CD4-positive, alpha-beta memory T cell (primary cell): ENCODE results near the gene CRIM1. TPM values are rescaled to one million over a fixed set of nuclear protein-coding genes. Genes with fewer than 3 reads are reported as not detected.

Experiments
- CTCF ChIA-PET: fragments of 350-600 bp; sonication (Branson Sonifier 250); formaldehyde crosslinking; loops from one replicate; lab custom pipeline; 2021; ENCODE audit warnings: inconsistent platforms; ENCODE audit not compliant: partially characterized antibody; lab: Charles Lee
- POLR2A ChIA-PET: fragments of 350-600 bp; sonication (Branson Sonifier 250); formaldehyde crosslinking; loops from one replicate; lab custom pipeline; 2021; ENCODE audit not compliant: partially characterized antibody; lab: Charles Lee
- DNase-seq, 5 donors: peaks; one replicate each; pipeline versions ENCODE4 v3.0.0 to v3.0.0-alpha.2; 2020 to 2022; ENCODE audit warnings: mixed read lengths in 1 of 5
- H3K27ac ChIP-seq: one replicate; pipeline ENCODE4 v1.7.0; 2013; ENCODE audit warnings: low read depth, low read length
- H3K27me3 ChIP-seq: 2 replicates; pipeline ENCODE4 v1.7.0; 2013; ENCODE audit warnings: mild to moderate bottlenecking, low read length, moderate library complexity; ENCODE audit not compliant: insufficient read depth
- H3K36me3 ChIP-seq: 2 replicates; pipeline ENCODE4 v1.7.0; 2013; ENCODE audit warnings: mild to moderate bottlenecking, low read length, moderate library complexity; ENCODE audit not compliant: insufficient read depth
- H3K4me1 ChIP-seq: 2 replicates; pipeline ENCODE4 v1.7.0; 2013; ENCODE audit warnings: mild to moderate bottlenecking, low read length, moderate library complexity; ENCODE audit not compliant: insufficient read depth
- H3K4me3 ChIP-seq, 2 donors: one replicate each; pipeline ENCODE4 v1.7.0; 2013; ENCODE audit warnings: low read length in 2 of 2, mild to moderate bottlenecking in 1 of 2
- H3K9me3 ChIP-seq, 2 donors: one replicate each; pipeline ENCODE4 v1.7.0; 2013; ENCODE audit warnings: low read length in 2 of 2, control low read depth in 1 of 2; ENCODE audit not compliant: control insufficient read depth in 1 of 2
- H3K27ac Mint-ChIP-seq, 7 donors: one replicate each; pipeline ENCODE4 v1.8.0; 2020 to 2021; ENCODE audit warnings: mixed read lengths in 7 of 7, mild to moderate bottlenecking in 6 of 7, inconsistent platforms in 3 of 7, moderate library complexity in 3 of 7
- H3K27me3 Mint-ChIP-seq, 2 donors: one replicate each; pipeline ENCODE4 v1.8.0; 2020 to 2021; ENCODE audit warnings: mixed read lengths in 2 of 2
- H3K36me3 Mint-ChIP-seq, 2 donors: one replicate each; pipeline ENCODE4 v1.8.0; 2020 to 2021; ENCODE audit warnings: mixed read lengths in 2 of 2, inconsistent platforms in 1 of 2, mild to moderate bottlenecking in 1 of 2
- H3K4me1 Mint-ChIP-seq, 4 donors: one replicate each; pipeline ENCODE4 v1.8.0; 2020 to 2021; ENCODE audit warnings: mixed read lengths in 4 of 4, mild to moderate bottlenecking in 1 of 4
- H3K4me3 Mint-ChIP-seq, 8 donors: one replicate each; pipeline ENCODE4 v1.8.0; 2020 to 2021; ENCODE audit warnings: mixed read lengths in 8 of 8, mild to moderate bottlenecking in 7 of 8, moderate library complexity in 6 of 8, inconsistent platforms in 3 of 8
- H3K9me3 Mint-ChIP-seq, 8 donors: one replicate each; pipeline ENCODE4 v1.8.0; 2020 to 2021; ENCODE audit warnings: mixed read lengths in 8 of 8, mild to moderate bottlenecking in 5 of 8, inconsistent platforms in 3 of 8, moderate library complexity in 1 of 8
- intact Hi-C: fragments of 100-400 bp; cut with micrococcal nuclease; formaldehyde crosslinking; loops from one replicate; pipeline ENCODE4 v1.15.1; 2023
- polyA plus RNA-seq, 2 donors: library from polyadenylated mRNA; unstranded; fragments of 300-500 nt; fragmentation: Illumina TruSeq; gene quantifications; one replicate each; pipeline ENCODE4 v1.2.3, GENCODE V29; 2021
- total RNA-seq, 2 experiments: library from RNA; stranded (reverse); gene quantifications; one replicate each; pipeline ENCODE4 v1.2.3, GENCODE V29; 2021

Gene CRIM1
- total and polyA plus RNA-seq, 4 experiments from 2014 or later, result 0.91 to 12.0 (median 6.8) TPM; not detected in 1

DNA sequence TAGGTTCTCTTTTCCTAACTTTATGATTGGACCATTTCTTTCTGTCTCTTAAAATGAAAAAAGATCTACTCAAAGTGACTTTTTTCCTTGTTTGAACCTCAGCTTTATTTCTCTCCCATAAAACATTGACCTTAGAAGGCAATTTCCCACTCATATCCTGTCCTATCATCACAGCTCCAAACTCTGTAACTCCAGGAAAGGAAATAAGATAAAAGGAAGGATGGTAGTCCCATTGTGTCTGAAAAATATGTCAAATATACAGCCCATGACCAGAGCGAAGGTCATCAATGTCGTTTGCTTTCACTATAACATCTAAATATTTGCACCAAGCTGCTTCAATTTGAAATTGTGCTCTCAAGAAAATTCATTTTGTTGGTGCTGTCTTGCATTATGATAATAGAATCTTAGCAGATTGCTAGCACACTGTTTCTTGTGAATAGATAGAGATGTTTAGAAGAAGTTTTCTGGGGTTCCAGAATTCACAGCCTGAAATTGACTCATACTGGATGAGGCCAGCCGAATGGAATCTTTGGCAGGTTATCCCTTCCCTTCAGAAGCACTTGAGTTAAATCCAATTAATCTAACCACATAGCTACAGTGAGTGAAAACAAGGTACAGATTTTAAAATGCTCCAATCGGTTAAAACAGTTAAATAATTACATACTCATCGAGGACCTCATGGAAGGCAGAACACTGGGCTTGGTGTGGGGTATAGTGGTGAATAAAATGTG lies 95.1 kb downstream of the CRIM1 start:
- no peak overlapping the region for H3K4me3 ChIP-seq
- H3K27me3 Mint-ChIP-seq, result no peaks in the 10 kb centered on the region
- intact Hi-C loops, result no loop called here
- H3K4me1 ChIP-seq, result no peaks in the 10 kb centered on the region
- no peaks in the 10 kb centered on the region for H3K9me3 ChIP-seq
- ChIA-PET POLR2A (no interaction called here), CTCF (no interaction called here)
- H3K36me3 ChIP-seq, result no peaks in the 10 kb centered on the region
- H3K27ac Mint-ChIP-seq, result no peak overlapping the region
- no peaks in the 10 kb centered on the region for H3K9me3 Mint-ChIP-seq
- H3K36me3 Mint-ChIP-seq, result peaks cover 2 to 6% of the 10 kb centered on the region in 2 donors
- no peak for DNase-seq
- H3K4me1 Mint-ChIP-seq, result no peaks in the 10 kb centered on the region
- no peak overlapping the region for H3K27ac ChIP-seq
- H3K27me3 ChIP-seq, result no peaks in the 10 kb centered on the region
- no peak overlapping the region for H3K4me3 Mint-ChIP-seq

DNA sequence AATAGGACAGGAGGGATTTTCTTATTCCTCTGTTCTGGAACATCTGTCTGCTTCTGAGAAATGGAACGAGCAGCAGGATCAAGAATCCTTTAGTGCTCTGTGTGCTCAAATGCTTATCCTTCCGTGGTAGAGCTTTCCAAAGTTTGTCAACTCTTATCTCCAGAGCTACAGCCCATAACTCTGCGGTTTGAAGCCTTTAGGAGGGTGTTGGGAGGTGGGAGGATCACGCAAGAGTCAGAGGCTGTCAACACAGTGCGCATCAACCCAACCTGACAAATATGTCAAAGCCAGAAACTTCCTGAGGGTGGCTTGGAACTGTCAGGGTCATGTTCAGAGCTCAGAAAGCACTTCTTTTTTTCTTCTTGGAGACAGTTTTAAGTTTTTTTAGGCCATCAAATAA lies 95.9 kb downstream of the CRIM1 start:
- H3K27ac Mint-ChIP-seq, result no peak overlapping the region
- no peaks in the 10 kb centered on the region for H3K9me3 ChIP-seq
- ChIA-PET POLR2A (no interaction called here), CTCF (no interaction called here)
- no peaks in the 10 kb centered on the region for H3K27me3 Mint-ChIP-seq
- H3K36me3 Mint-ChIP-seq, result peaks cover 2 to 6% of the 10 kb centered on the region in 2 donors
- H3K4me1 Mint-ChIP-seq, result no peaks in the 10 kb centered on the region
- H3K9me3 Mint-ChIP-seq, result no peaks in the 10 kb centered on the region
- no peak overlapping the region for H3K27ac ChIP-seq
- intact Hi-C loops, result no loop called here
- no peaks in the 10 kb centered on the region for H3K36me3 ChIP-seq
- no peaks in the 10 kb centered on the region for H3K4me1 ChIP-seq
- no peaks in the 10 kb centered on the region for H3K27me3 ChIP-seq
- H3K4me3 ChIP-seq, result no peak overlapping the region
- no peak for DNase-seq
- no peak overlapping the region for H3K4me3 Mint-ChIP-seq

DNA sequence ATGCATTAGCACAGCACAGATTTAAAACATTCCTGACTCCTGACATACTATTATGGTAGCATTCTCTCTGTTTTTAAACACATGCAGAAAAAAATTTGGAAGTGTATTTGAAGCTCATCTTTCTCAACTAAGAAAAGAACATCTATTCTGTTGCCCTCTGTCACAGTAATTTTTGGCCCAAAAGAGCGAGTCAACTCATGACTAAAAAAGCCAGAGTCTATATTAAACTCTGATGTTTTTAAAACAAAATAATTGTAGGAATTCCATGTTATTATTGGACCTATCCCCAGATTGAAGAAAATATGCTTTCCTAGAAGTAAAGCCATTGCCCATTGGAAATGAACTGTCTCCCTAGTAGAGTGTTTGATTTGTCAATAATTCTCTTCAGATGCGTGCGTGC lies 96.7 kb downstream of the CRIM1 start:
- H3K4me1 ChIP-seq, result no peaks in the 10 kb centered on the region
- no peaks in the 10 kb centered on the region for H3K36me3 ChIP-seq
- Mint-ChIP-seq H3K4me1 (no peaks in the 10 kb centered on the region), H3K9me3 (no peaks in the 10 kb centered on the region), H3K4me3 (no peak overlapping the region), H3K27me3 (no peaks in the 10 kb centered on the region), H3K36me3 (peaks cover 0 to 6% of the 10 kb centered on the region in 2 donors), H3K27ac (no peak overlapping the region)
- H3K27ac ChIP-seq, result no peak overlapping the region
- H3K4me3 ChIP-seq, result no peak overlapping the region
- intact Hi-C loops, result no loop called here
- ChIA-PET CTCF (no interaction called here), POLR2A (no interaction called here)
- DNase-seq, result no peak
- H3K27me3 ChIP-seq, result no peaks in the 10 kb centered on the region
- H3K9me3 ChIP-seq, result no peaks in the 10 kb centered on the region

DNA sequence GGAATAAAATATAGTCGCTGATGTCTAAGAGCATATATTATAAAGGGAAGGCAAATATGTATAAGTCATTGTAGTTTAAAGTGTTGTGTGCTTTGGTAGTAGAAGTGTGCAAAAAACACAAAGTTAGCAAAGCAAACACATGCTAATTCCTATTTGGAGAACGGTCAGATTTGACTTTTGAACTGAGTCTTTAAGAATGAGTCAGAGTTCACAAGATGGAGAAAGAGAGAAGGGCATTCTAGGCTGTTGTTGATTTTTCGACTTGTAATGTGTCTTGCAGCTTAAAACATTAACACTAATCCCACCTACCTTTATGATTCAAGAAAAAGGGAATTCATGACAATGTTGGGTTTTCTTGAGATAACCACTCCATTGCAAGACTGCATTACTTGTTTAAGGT lies 98.1 kb downstream of the CRIM1 start:
- Histone ChIP-seq H3K4me1 (no peaks in the 10 kb centered on the region), H3K27me3 (no peaks in the 10 kb centered on the region), H3K9me3 (no peaks in the 10 kb centered on the region), H3K27ac (no peak overlapping the region), H3K36me3 (no peaks in the 10 kb centered on the region), H3K4me3 (no peak overlapping the region)
- Mint-ChIP-seq H3K9me3 (no peaks in the 10 kb centered on the region), H3K27ac (no peak overlapping the region), H3K4me3 (no peak overlapping the region), H3K36me3 (no peaks in the 10 kb centered on the region), H3K27me3 (no peaks in the 10 kb centered on the region), H3K4me1 (no peaks in the 10 kb centered on the region)
- intact Hi-C loops, result no loop called here
- no peak for DNase-seq
- CTCF ChIA-PET, result no interaction called here
- POLR2A ChIA-PET, result no interaction called here

DNA sequence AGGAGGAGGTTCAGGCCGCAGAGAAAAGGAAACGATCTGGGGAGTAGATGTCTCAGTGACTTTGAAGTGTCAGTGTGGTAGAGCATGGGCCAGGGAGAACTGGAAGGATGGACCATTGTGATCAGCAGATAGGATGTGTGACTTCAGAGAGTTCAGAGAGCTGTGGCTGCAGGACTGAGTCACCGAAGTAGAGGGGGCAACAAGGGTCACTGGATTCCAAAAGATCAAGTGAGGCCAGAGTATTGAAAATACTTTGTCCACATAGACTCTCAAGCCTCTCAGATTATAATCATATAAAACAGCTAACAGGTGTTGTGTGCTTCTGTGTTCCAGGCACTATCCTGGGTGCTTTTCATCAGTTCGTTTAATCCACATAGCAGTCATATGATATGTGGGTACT lies 99.4 kb downstream of the CRIM1 start:
- CTCF ChIA-PET, result no interaction called here
- Mint-ChIP-seq H3K36me3 (no peaks in the 10 kb centered on the region), H3K4me1 (no peaks in the 10 kb centered on the region), H3K9me3 (no peaks in the 10 kb centered on the region), H3K27ac (no peak overlapping the region), H3K27me3 (no peaks in the 10 kb centered on the region), H3K4me3 (no peak overlapping the region)
- H3K4me1 ChIP-seq, result no peaks in the 10 kb centered on the region
- no peak overlapping the region for H3K27ac ChIP-seq
- H3K27me3 ChIP-seq, result no peaks in the 10 kb centered on the region
- intact Hi-C loops, result no loop called here
- no peaks in the 10 kb centered on the region for H3K36me3 ChIP-seq
- H3K9me3 ChIP-seq, result no peaks in the 10 kb centered on the region
- POLR2A ChIA-PET, result no interaction called here
- H3K4me3 ChIP-seq, result no peak overlapping the region
- no peak for DNase-seq

DNA sequence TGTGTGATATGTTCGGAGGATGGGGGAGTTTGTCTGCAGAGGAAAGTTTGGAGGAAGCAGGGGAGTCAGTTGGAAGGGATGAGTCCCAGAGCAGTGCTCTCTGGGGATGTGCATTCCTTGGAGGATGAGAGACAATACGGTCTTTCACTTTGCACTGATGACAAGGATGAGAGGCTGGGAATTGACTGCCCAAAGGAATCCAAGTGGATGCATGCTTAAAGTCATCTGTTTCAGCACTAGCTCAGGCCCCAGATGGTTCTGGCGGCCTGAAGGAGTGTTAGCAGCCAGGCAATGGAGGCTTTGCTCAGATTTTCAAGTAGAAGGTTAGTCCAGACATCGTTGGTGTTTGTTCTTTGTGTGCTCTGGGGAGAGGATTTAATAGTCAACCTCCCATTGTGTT lies 100.2 kb downstream of the CRIM1 start:
- no peaks in the 10 kb centered on the region for H3K9me3 ChIP-seq
- CTCF ChIA-PET, result no interaction called here
- no peak overlapping the region for H3K27ac ChIP-seq
- no peaks in the 10 kb centered on the region for H3K27me3 ChIP-seq
- Mint-ChIP-seq H3K27me3 (no peaks in the 10 kb centered on the region), H3K4me3 (no peak overlapping the region), H3K27ac (no peak overlapping the region), H3K4me1 (no peaks in the 10 kb centered on the region), H3K9me3 (no peaks in the 10 kb centered on the region), H3K36me3 (no peaks in the 10 kb centered on the region)
- POLR2A ChIA-PET, result no interaction called here
- no peak overlapping the region for H3K4me3 ChIP-seq
- intact Hi-C loops, result no loop called here
- no peaks in the 10 kb centered on the region for H3K36me3 ChIP-seq
- DNase-seq, result no peak
- H3K4me1 ChIP-seq, result peaks cover 4% of the 10 kb centered on the region

DNA sequence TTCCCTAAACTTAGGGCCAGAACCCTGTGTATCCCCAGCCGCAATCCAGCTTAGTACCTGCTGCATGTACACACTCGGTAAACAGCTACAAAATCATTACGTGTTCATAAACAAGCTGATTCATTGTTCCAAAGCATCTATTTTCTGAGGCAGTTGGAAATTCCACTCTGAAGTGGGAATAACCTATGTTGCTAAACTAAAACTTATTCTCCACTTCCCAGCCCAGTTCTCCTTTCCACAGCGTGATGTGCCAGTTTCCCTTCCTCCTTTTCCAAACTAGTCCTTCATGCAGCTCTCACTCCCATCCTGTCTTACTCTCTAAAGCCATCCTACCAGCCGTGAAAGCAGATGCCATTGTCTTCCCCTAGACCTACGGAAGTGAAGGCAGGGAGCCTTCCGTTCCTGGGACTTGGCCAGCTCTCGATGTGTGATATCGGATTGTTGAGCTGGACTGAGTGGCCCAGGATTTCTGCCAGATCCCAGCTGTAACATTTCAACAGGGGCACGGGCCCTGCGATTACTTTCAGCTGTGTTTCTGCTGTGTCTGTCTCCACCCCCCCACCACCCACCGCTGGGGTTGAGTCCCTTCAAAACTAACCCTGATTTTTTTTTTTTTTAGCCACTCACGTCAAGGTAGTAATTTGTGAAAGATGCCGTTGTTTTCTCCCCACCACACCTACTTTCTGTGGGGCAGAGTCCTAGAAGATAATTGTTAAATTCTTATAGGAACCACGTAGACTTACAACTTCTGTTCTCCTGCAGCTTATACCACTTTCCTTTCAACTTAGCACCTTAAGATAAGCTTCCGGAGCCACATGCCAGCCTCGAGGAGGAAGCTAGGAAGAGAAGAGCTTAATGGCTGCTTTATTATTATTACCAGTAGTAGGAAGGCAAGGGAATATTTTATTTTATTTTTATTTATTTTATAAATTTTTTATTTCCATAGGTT lies 100.9 kb downstream of the CRIM1 start:
- H3K9me3 Mint-ChIP-seq, result no peaks in the 10 kb centered on the region
- H3K36me3 Mint-ChIP-seq, result no peaks in the 10 kb centered on the region
- intact Hi-C loops, result no loop called here
- ChIA-PET CTCF (interaction anchor here (0.9 kb wide), 1 partner anchor 9 kb away, joined by 3 read pairs; no protein-coding TSS in a partner anchor), POLR2A (no interaction called here)
- no peak for DNase-seq
- Histone ChIP-seq H3K4me3 (no peak overlapping the region), H3K27me3 (no peaks in the 10 kb centered on the region), H3K9me3 (no peaks in the 10 kb centered on the region), H3K4me1 (peaks cover 11% of the 10 kb centered on the region), H3K27ac (no peak overlapping the region), H3K36me3 (no peaks in the 10 kb centered on the region)
- no peak overlapping the region for H3K27ac Mint-ChIP-seq
- no peaks in the 10 kb centered on the region for H3K27me3 Mint-ChIP-seq
- no peak overlapping the region for H3K4me3 Mint-ChIP-seq
- H3K4me1 Mint-ChIP-seq, result no peaks in the 10 kb centered on the region
